PC-3 (cell line): ENCODE results near the gene TBCEL.

Experiments used
- CTCF ChIP-seq: fragments of 300-600 bp; sonication (generic); conservative IDR thresholded peaks from 2 replicates; pipeline ENCODE4 v1.5.1; 2017; ENCODE audit warnings: antibody characterized with exemption, low read depth, mild to moderate bottlenecking, low read length
- EZH2 ChIP-seq: fragments of 300-600 bp; sonication (generic); IDR thresholded peaks from one replicate; pipeline ENCODE4 v1.6.1; 2017; ENCODE audit warnings: antibody characterized with exemption, mild to moderate bottlenecking, low read length; ENCODE audit not compliant: unreplicated experiment

- TF ChIP-seq CTCF = no peak
- TF ChIP-seq EZH2 = no peak
Observed at GRCh38 chr11:121067453-121067852, 43.6 kb downstream of the TBCEL start.
